Endothelial cell of umbilical vein (primary cell): ENCODE results near the gene PKD1L1. TPM values are rescaled to one million over a fixed set of nuclear protein-coding genes. Genes with fewer than 3 reads are reported as not detected.

ENCODE experiments used
- BruUV-seq: library from RNA; stranded (reverse); fragments of 400-500 nt; replicated peaks from 2 replicates; lab custom pipeline; 2021; lab: Mats Ljungman, UMichigan
- CTCF ChIA-PET: fragments of 300-600, 350-600 bp; sonication (Branson Sonifier 250); formaldehyde crosslinking; loops from one replicate; lab custom pipeline; 2021; ENCODE audit warnings: antibody characterized with exemption, inconsistent platforms; lab: Charles Lee
- POLR2A ChIA-PET: fragments of 300-600, 350-600 bp; sonication (Branson Sonifier 250); formaldehyde crosslinking; loops from one replicate; lab custom pipeline; 2021; ENCODE audit warnings: antibody characterized with exemption, inconsistent platforms; lab: Charles Lee
- DNase-seq: peaks from one replicate; pipeline ENCODE4 v3.0.0-alpha.2; 2011; ENCODE audit warnings: low read depth, low spot score
- FAIRE-seq: peaks from 2 replicates; lab custom pipeline; 2011; peaks lifted over from hg19 to GRCh38; lab: Jason Lieb, UNC
- H2AFZ ChIP-seq: 2 replicates; pipeline ENCODE4 v1.6.0; 2012; ENCODE audit warnings: low read depth, low read length, control low read depth, inconsistent platforms
- H3K27ac ChIP-seq: 2 replicates; pipeline ENCODE4 v1.5.1; 2011; ENCODE audit warnings: low read depth, mild to moderate bottlenecking, control low read depth, low read length, moderate library complexity; ENCODE audit not compliant: insufficient read depth
- H3K27me3 ChIP-seq, 2 experiments: 2 replicates each; pipeline versions ENCODE4 v1.6.0 to v1.6.1; 2011; ENCODE audit warnings: low read length in 2 of 2, mixed read lengths in 1 of 2; ENCODE audit not compliant: control insufficient read depth in 2 of 2, insufficient read depth in 2 of 2
- H3K36me3 ChIP-seq, 2 experiments: 2 replicates in 1 of 2; 3 replicates in 1 of 2; pipeline ENCODE4 v1.5.1; 2011; ENCODE audit warnings: low read length in 2 of 2, mild to moderate bottlenecking in 1 of 2, moderate library complexity in 1 of 2; ENCODE audit not compliant: control insufficient read depth in 2 of 2, insufficient read depth in 2 of 2; ENCODE audit errors: extremely low read depth in 1 of 2
- H3K4me1 ChIP-seq: 3 replicates; pipeline ENCODE4 v1.5.1; 2011; ENCODE audit warnings: mild to moderate bottlenecking, low read length; ENCODE audit not compliant: control insufficient read depth, insufficient read depth; ENCODE audit errors: extremely low read depth
- H3K4me2 ChIP-seq: 2 replicates; pipeline ENCODE4 v1.6.1; 2011; ENCODE audit warnings: low read length, control low read depth, mixed read lengths; ENCODE audit not compliant: insufficient read depth
- H3K4me3 ChIP-seq, 3 experiments: fragments of 200-600 bp in 1 of 3; sonication (generic), shearing (Covaris generic) in 1 of 3; replicated peaks in 1 of 3; 2 replicates each; pipeline ENCODE4 v1.5.1; 2011 to 2016; ENCODE audit warnings: control low read depth in 3 of 3, low read length in 3 of 3, mild to moderate bottlenecking in 2 of 3, inconsistent platforms in 1 of 3, low read depth in 1 of 3, moderate library complexity in 1 of 3; ENCODE audit not compliant: insufficient read depth in 1 of 3
- H3K79me2 ChIP-seq: 2 replicates; pipeline ENCODE4 v1.6.0; 2012; ENCODE audit warnings: low read length, inconsistent platforms; ENCODE audit not compliant: control insufficient read depth, insufficient read depth
- H3K9ac ChIP-seq: replicated peaks from 2 replicates; pipeline ENCODE3; 2011; ENCODE audit warnings: low read length, control low read depth; ENCODE audit not compliant: insufficient read depth; ENCODE audit errors: extremely low read depth
- H3K9me1 ChIP-seq: replicated peaks from 3 replicates; pipeline ENCODE4 v1.6.0; 2011; ENCODE audit warnings: mild to moderate bottlenecking, low read length; ENCODE audit not compliant: control insufficient read depth, insufficient read depth; ENCODE audit errors: extremely low read depth
- H3K9me3 ChIP-seq: replicated peaks from 2 replicates; pipeline ENCODE4 v1.5.1; 2012; ENCODE audit warnings: low read length, inconsistent platforms; ENCODE audit not compliant: control insufficient read depth, insufficient read depth
- H4K20me1 ChIP-seq: replicated peaks from 2 replicates; pipeline ENCODE3; 2011; ENCODE audit warnings: mild to moderate bottlenecking, low read length; ENCODE audit not compliant: control insufficient read depth, insufficient read depth; ENCODE audit errors: extremely low read depth
- FOS ChIP-seq: IDR thresholded peaks from 2 replicates; pipeline ENCODE4 v1.6.1; 2011; ENCODE audit warnings: mild to moderate bottlenecking, low read length, moderate library complexity, borderline replicate concordance; ENCODE audit not compliant: insufficient read depth
- GATA2 ChIP-seq: IDR thresholded peaks from 2 replicates; pipeline ENCODE4 v1.7.0; 2011; ENCODE audit warnings: low read depth, mild to moderate bottlenecking, moderate library complexity, mixed read lengths, low read length; ENCODE audit not compliant: insufficient read length, insufficient read depth
- JUN ChIP-seq: IDR thresholded peaks from 2 replicates; pipeline ENCODE4 v1.6.1; 2011; ENCODE audit warnings: borderline replicate concordance, low read depth; ENCODE audit not compliant: insufficient read length, insufficient read depth
- MYC ChIP-seq: IDR thresholded peaks from one replicate; pipeline ENCODE4 v1.6.1; 2011; ENCODE audit warnings: mild to moderate bottlenecking, low read depth, low read length
- POLR2A ChIP-seq: IDR thresholded peaks from 2 replicates; pipeline ENCODE4 v1.6.1; 2012; ENCODE audit warnings: low read depth, mild to moderate bottlenecking, control low read depth, low read length
- POLR2AphosphoS5 ChIP-seq: IDR thresholded peaks from 2 replicates; pipeline ENCODE4 v1.6.1; 2012; ENCODE audit warnings: low read depth, mild to moderate bottlenecking, control low read depth, low read length, moderate library complexity; ENCODE audit not compliant: insufficient read depth
- dilution Hi-C: fragments of 300-500 bp; cut with MboI; formaldehyde crosslinking; loops from one replicate; pipeline ENCODE4 v1.15.0; 2019; ENCODE audit warnings: low sequenced_read_pairs; ENCODE audit not compliant: extremely low pct_ligation_motif_present
- intact Hi-C: fragments of 100-400 bp; cut with micrococcal nuclease; formaldehyde crosslinking; loops from one replicate; pipeline ENCODE4 v1.10.0; 2022
- polyA plus RNA-seq, 4 experiments: library from polyadenylated mRNA; depleted of rRNA in 3 of 4; stranded (reverse) in 3 of 4; unstranded in 1 of 4; fragments of >200 nt; gene quantifications; 2 replicates each; pipeline versions ENCODE4 v1.2.1 to v1.2.3, GENCODE V29; 2011 to 2012; ENCODE audit warnings: missing spikeins in 1 of 4
- total RNA-seq: library from RNA; stranded (reverse); gene quantifications from 2 replicates; pipeline ENCODE4 v1.2.3, GENCODE V29; 2021
- TF ChIP-seq, protein P1 (sequence below), 2 donors: IDR thresholded peaks; 1 replicate in 1 of 2; 2 replicates in 1 of 2; pipeline ENCODE4 v1.5.1; 2011; ENCODE audit warnings: low read length in 2 of 2, mild to moderate bottlenecking in 2 of 2, moderate library complexity in 2 of 2, control low read depth in 1 of 2, inconsistent platforms in 1 of 2, low read depth in 1 of 2; ENCODE audit not compliant: insufficient read depth in 1 of 2; ENCODE audit errors: extremely low read depth in 1 of 2
- TF ChIP-seq, protein P2 (sequence below): IDR thresholded peaks from 2 replicates; pipeline ENCODE4 v1.6.1; 2011; ENCODE audit not compliant: insufficient read depth, insufficient read length

Gene PKD1L1
- total and polyA plus RNA-seq, 2 donors (not counting 3 experiments of a cell fraction or from before 2014, with no cell fraction given): 4.1 to 5.9 TPM

DNA sequence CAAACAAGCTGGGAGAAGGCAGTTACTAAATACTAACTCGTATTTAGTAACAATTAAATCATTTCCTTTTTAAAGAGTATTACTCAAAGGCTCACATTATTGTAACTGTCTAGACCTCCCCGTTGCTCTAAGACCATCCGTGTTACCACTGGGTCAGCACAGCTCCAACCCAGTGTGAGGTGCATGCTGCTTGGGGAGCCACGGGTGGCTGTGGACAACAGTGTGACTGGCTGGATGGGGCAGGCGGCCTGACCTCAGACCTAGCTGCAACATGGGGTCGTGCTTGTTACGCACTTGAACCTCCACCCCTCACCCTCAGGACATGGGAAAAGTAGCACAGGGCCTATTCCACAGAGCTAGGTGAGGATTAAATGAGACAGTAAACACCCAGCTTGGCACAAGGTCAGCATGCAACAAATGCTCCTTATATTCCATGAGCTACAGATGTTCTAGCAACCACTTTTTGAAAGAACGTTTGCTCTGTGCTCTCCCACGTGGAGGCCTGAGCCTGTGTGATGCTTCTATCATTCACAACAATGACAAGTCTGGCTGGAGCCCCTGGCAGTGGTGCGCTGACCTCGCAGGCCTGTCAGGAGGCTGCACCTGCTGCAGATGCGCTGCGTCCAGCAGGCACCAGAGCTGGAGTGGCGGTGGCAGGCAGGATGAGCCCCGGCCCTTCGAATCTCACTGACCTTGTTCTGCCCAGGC lies 135.7 kb downstream of the PKD1L1 start:
- dilution Hi-C loops: no loop called here
- no peak for FAIRE-seq
- no peak overlapping the region for H3K4me3 ChIP-seq
- H3K36me3 ChIP-seq: no peaks in the 10 kb centered on the region
- H4K20me1 ChIP-seq: no peaks in the 10 kb centered on the region
- peaks cover under 1% of the 10 kb centered on the region for H3K4me1 ChIP-seq
- no peaks in the 10 kb centered on the region for H3K27me3 ChIP-seq
- no peaks in the 10 kb centered on the region for H3K9me3 ChIP-seq
- no TSS peak for BruUV-seq
- no peak for TF ChIP-seq POLR2A
- TF ChIP-seq, protein P1, sequence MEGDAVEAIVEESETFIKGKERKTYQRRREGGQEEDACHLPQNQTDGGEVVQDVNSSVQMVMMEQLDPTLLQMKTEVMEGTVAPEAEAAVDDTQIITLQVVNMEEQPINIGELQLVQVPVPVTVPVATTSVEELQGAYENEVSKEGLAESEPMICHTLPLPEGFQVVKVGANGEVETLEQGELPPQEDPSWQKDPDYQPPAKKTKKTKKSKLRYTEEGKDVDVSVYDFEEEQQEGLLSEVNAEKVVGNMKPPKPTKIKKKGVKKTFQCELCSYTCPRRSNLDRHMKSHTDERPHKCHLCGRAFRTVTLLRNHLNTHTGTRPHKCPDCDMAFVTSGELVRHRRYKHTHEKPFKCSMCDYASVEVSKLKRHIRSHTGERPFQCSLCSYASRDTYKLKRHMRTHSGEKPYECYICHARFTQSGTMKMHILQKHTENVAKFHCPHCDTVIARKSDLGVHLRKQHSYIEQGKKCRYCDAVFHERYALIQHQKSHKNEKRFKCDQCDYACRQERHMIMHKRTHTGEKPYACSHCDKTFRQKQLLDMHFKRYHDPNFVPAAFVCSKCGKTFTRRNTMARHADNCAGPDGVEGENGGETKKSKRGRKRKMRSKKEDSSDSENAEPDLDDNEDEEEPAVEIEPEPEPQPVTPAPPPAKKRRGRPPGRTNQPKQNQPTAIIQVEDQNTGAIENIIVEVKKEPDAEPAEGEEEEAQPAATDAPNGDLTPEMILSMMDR (IDR thresholded peaks at IDR 0.05; ENCODE audit: extremely low read depth in 1 of 2, insufficient read depth in 1 of 2, low read depth in 1 of 2, low read length in 2 of 2): no peak
- TF ChIP-seq POLR2AphosphoS5: no peak
- TF ChIP-seq MYC: no peak
- TF ChIP-seq GATA2: no peak
- no peak for TF ChIP-seq FOS
- no peak for TF ChIP-seq JUN
- TF ChIP-seq, protein P2, sequence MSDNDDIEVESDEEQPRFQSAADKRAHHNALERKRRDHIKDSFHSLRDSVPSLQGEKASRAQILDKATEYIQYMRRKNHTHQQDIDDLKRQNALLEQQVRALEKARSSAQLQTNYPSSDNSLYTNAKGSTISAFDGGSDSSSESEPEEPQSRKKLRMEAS: no peak
- H3K79me2 ChIP-seq: no peaks in the 10 kb centered on the region
- no peak overlapping the region for H2AFZ ChIP-seq
- no peak overlapping the region for H3K4me2 ChIP-seq
- no peaks in the 10 kb centered on the region for H3K9me1 ChIP-seq
- ChIA-PET CTCF (interaction anchor here (1.1 kb wide), 1 partner anchor 546 kb away, joined by 4 read pairs; no protein-coding TSS in a partner anchor), POLR2A (no interaction called here)
- intact Hi-C loops: no loop called here
- no peak overlapping the region for H3K9ac ChIP-seq
- H3K27ac ChIP-seq: no peak overlapping the region
- no peak for DNase-seq
